ES-I3 (cell line): ENCODE measurements around the gene RETSAT.
"Not testable (repeated sequence)": the region's sequence is repeated elsewhere in the genome, so short reads cannot be mapped to it uniquely, and the experiment has no call there.

Experiments
- H3K36me3 ChIP-seq: 2 replicates; pipeline ENCODE4 v1.6.1; 2013; ENCODE audit warnings: mild to moderate bottlenecking, low read length, control low read depth, moderate library complexity; ENCODE audit not compliant: insufficient read depth
- H3K4me1 ChIP-seq: 2 replicates; pipeline ENCODE4 v1.6.1; 2013; ENCODE audit warnings: mild to moderate bottlenecking, control low read depth, low read length; ENCODE audit not compliant: insufficient read depth
- H3K9ac ChIP-seq: 2 replicates; pipeline ENCODE4 v1.6.1; 2013; ENCODE audit warnings: low read depth, mild to moderate bottlenecking, low read length, moderate library complexity
- H3K9me3 ChIP-seq: 2 replicates; pipeline ENCODE4 v1.6.1; 2013; ENCODE audit warnings: mild to moderate bottlenecking, low read length, moderate library complexity; ENCODE audit not compliant: control insufficient read depth, insufficient read depth

Gene RETSAT

GRCh38 chr2:85362653-85363387, 8.5 kb upstream of the RETSAT start:
- H3K9ac ChIP-seq, H3K9me3 ChIP-seq, H3K36me3 ChIP-seq, H3K4me1 ChIP-seq: not testable (repeated sequence)

DNA sequence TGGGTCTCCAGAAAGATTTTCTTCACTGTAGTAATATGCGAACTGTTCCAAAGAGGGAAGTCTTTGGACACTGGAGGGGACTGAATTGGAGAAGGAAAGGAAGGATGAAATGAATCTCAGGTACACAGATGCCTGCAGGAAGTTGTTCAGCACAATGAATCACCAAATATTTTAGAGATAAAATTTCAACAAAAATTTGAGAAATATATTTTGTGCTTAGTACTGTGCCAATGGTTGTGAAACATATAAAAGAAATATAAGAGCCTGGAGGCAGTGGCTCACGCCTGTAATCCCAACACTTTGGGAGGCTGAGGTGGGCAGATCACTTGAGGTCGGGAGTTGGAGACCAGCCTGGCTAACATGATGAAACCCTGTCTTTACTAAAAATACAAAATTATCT, 3.4 kb upstream of the RETSAT start:
- Histone ChIP-seq H3K36me3 (no peaks in the 10 kb centered on the region), H3K9ac (no peak overlapping the region), H3K9me3 (no peaks in the 10 kb centered on the region)

DNA sequence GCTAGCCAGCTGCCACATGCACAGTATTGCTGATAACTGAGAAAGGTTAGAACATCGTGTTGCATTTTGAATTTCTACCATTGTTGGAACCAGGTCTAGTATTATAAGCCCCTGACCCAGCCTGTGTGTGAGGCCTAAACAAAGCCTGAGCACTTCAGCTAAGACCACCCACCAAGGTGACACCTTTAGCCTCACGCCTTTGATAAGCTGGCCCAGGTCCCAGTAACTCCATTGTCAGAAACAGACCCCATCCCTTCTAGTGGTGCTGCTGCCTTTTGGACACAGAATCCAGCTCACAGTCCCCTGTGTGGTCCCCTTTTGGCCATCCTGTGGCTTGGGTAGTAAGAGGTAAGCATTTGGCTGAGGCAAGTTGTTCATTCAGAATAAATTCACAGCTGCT, 1.9 kb upstream of the RETSAT start:
- 0 out of 2 replicates have a peak, but pooled peaks cover 5% of the 10 kb centered on the region for H3K4me1 ChIP-seq
- H3K9me3 ChIP-seq: no peaks in the 10 kb centered on the region
- H3K9ac ChIP-seq: no peak overlapping the region
- H3K36me3 ChIP-seq: no peaks in the 10 kb centered on the region

More for the DNA sequence above, 3.4 kb upstream of the RETSAT start:
- 0 out of 2 replicates have a peak, but pooled peaks cover 5% of the 10 kb centered on the region for H3K4me1 ChIP-seq

DNA sequence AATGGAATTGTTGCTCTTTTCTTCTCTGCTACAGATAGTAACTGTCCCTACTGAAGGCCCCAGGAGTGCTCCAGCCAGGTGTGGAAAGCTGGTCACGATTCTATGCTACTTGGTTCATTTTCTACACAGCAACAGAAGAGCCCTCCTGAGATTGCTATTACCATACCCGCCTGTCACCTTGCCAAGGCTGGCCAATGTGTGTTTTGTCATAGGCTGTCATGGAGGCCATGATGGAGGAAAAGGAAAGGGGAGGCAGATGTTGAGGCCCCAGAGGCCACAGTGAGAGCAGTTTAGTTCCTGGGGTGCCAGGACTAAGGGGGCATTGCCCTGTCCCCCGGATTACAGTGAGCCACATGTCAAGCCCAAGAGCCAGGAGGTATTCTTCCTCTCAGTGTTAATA, 1.2 kb upstream of the RETSAT start:
- H3K9ac ChIP-seq: peak overlapping the region; percentile 96; the same call in 1 of the 2 replicates
- H3K4me1 ChIP-seq: 0 out of 2 replicates have a peak, but pooled peaks cover 5% of the 10 kb centered on the region
- H3K9me3 ChIP-seq: no peaks in the 10 kb centered on the region
- peaks cover 4% of the 10 kb centered on the region; the same call in 1 of the 2 replicates for H3K36me3 ChIP-seq

DNA sequence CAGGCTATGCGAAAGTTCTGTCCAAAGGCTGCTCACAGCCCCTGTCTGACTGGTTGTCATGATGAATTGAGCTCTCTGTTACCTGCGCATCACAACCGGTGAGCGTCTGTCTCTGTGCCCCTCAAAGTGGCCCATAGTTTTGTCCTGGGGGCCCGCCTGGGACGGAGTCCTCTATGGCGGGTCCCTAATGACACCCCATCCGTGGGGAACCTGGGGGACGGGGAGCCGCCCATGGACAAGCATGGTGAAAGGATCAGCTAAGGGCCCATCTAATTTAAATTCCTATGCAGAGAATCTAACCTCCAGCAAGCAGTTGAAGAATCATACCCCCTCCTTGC, 714 bp upstream of the RETSAT start:
- Histone ChIP-seq H3K9ac (peak overlapping the region; percentile 96), H3K4me1 (0 out of 2 replicates have a peak, but pooled peaks cover 5% of the 10 kb centered on the region), H3K36me3 (peaks cover 4% of the 10 kb centered on the region; the same call in 1 of the 2 replicates), H3K9me3 (no peaks in the 10 kb centered on the region)

DNA sequence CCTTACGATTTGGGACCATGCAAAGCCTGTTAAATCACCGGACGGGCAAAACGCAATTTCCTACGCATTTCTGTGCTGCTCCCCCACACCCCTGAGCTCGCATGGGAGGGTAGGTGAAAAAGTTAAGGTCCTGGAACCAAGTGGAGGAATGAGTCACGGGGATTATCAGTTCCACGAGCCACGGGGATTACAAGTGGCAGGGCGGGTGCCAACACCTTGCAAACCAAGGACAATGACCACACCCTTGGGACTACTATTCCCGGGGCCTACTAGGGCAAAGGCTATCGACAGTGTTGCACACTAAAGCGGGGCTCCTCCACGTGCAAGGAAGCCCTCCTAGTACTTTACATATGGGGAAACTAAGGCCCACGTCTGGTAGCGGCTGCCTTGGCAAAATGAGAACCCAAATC, 447 bp downstream of the RETSAT start:
- 0 out of 2 replicates have a peak, but pooled peaks cover 5% of the 10 kb centered on the region for H3K4me1 ChIP-seq
- peaks cover 7% of the 10 kb centered on the region; the same call in 1 of the 2 replicates for H3K36me3 ChIP-seq
- peak overlapping the region; percentile 96 for H3K9ac ChIP-seq

GRCh38 chr2:85347599-85347998, 6.7 kb downstream of the RETSAT start:
- Histone ChIP-seq H3K36me3 (peaks cover 19% of the 10 kb centered on the region; the same call in 1 of the 2 replicates), H3K9me3 (no peaks in the 10 kb centered on the region), H3K9ac (no peak overlapping the region), H3K4me1 (no peaks in the 10 kb centered on the region)

More for the DNA sequence above, 447 bp downstream of the RETSAT start:
- H3K9me3 ChIP-seq: no peaks in the 10 kb centered on the region

DNA sequence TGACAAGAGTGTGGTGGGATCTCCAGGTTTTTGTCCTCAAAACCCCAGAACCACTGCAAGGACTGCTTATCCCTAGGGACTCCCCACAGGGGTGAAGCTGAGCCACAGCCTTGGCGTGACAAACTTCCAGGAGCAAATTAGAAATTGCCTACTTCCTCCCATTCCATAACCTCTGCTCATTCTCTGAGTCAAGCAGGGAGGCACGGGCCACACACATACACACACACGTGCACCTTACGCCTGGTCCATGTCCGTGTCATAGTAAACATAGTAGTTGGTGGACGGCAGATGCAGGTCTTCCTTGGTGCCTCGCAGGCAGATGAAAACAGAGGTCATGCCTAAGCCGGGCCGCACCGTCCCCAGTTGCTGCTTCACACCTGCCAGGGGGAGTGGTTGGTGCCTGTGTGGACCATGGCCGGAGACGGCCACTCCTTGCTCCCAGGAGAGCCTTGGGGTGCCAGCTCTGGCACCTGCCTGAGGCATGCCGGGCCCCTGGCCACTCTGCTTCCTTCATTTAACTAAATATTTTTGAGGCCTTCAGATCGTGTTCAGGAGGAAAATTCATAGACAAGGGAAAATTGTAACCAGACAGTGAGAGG, 9.9 kb downstream of the RETSAT start:
- no peaks in the 10 kb centered on the region for H3K4me1 ChIP-seq
- peaks cover 12% of the 10 kb centered on the region; the same call in 1 of the 2 replicates for H3K36me3 ChIP-seq
- H3K9me3 ChIP-seq: no peaks in the 10 kb centered on the region
- H3K9ac ChIP-seq: no peak overlapping the region

- H3K4me1 ChIP-seq, H3K9ac ChIP-seq, H3K9me3 ChIP-seq: not testable (repeated sequence)
- H3K36me3 ChIP-seq: peaks cover 12% of the 10 kb centered on the region; the same call in 1 of the 2 replicates
Observed at GRCh38 chr2:85343207-85343895, 11.0 kb downstream of the RETSAT start.

GRCh38 chr2:85342156-85342555, 12.2 kb downstream of the RETSAT start:
- Histone ChIP-seq H3K9ac (no peak overlapping the region), H3K36me3 (peaks cover 6% of the 10 kb centered on the region; the same call in 1 of the 2 replicates), H3K4me1 (no peaks in the 10 kb centered on the region), H3K9me3 (no peaks in the 10 kb centered on the region)

DNA sequence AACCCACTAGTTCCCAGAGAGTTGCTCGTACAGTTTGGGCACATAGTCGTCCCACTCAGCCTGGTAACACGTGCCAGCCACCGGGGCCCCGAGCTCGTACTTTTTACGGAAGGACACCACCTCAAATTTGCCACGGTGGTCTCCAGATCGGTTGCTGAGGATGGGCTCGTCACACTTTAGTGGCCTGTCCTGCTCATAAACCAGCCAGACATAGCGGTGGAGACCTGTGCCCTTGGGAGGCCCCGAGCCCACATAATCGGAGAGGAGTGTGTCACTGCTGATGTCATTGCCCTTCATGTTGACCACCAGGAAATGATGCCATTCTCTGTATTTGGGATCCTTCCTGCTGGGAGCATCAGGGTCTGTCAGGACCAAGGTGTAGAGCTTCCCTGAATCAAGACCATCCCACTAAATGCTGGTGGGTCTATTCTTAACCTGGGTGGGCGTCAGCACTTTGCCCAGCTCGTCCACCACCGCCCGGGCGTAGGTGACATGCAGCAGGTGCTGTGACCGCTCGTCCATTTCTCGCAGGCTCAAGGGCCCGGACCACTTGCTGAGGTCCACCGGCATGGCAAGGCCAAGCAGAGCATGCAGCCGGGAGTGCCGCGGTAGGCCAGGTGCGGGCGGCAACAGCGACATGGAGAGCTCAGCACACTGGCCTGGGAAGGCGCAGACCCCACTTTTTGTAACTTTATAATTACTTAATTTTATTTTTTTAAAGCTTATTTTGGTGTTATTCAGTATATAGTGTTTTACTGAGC, 12.9 kb downstream of the RETSAT start:
- Histone ChIP-seq H3K36me3 (peaks cover 6% of the 10 kb centered on the region; the same call in 1 of the 2 replicates), H3K4me1 (no peaks in the 10 kb centered on the region), H3K9me3 (no peaks in the 10 kb centered on the region), H3K9ac (no peak overlapping the region)

GRCh38 chr2:85340034-85340892, 14.1 kb downstream of the RETSAT start:
- Histone ChIP-seq H3K9me3 (no peaks in the 10 kb centered on the region), H3K4me1 (no peaks in the 10 kb centered on the region), H3K9ac (no peak overlapping the region), H3K36me3 (0 out of 2 replicates have a peak, but pooled peaks cover 3% of the 10 kb centered on the region)

- H3K9ac ChIP-seq: no peak overlapping the region
- H3K4me1 ChIP-seq: no peaks in the 10 kb centered on the region
- H3K9me3 ChIP-seq: no peaks in the 10 kb centered on the region
- H3K36me3 ChIP-seq: no peaks in the 10 kb centered on the region
Observed at GRCh38 chr2:85334928-85335327, 19.4 kb downstream of the RETSAT start.
